Stimulated activated CD4-positive, alpha-beta T cell treated with anti-CD3 and anti-CD28 coated beads, Interleukin-12 subunit alpha, Interleukin-12 subunit beta, amount 100 ng/mL, for 48 hours (primary cell): ENCODE measurements around the gene ESAM.
A peak's percentile ranks its signal among the peaks of the same experiment; 100 is the strongest.
"Not testable (repeated sequence)": the region's sequence is repeated elsewhere in the genome, so short reads cannot be mapped to it uniquely, and the experiment has no call there.

Experiments
- DNase-seq, 3 donors: peaks; one replicate each; pipeline ENCODE4 v3.0.0-alpha.2; 2020; ENCODE audit warnings: low read depth in 2 of 3, low spot score in 1 of 3

Gene ESAM

GRCh38 chr11:124776865-124777645, 15.0 kb upstream of the ESAM start:
- no peak for DNase-seq

DNA sequence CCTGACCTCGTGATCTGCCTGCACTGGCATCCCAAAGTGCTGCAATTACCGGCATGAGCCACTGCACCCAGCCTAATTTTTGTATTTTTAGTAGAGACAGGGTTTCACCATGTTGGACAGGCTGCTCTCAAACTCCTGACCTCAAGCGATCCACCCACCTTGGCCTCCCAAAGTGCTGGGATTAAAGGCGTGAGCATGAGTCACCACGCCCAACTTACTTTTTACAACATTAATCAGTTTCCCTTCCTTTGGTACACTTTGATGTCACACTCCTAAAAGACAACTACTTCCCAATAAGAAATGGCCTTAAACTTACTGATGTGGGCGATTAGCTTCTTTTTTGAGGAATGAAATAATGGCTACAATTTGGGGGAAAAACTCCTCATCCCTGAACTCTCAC, 8.9 kb upstream of the ESAM start:
- DNase-seq, result not testable (repeated sequence)

- no peak for DNase-seq
These were observed 8.0 kb upstream of the ESAM start for GRCh38 chr11:124769806-124770774.

- no peak for DNase-seq
These were observed 6.8 kb upstream of the ESAM start for GRCh38 chr11:124768914-124769313.

- DNase-seq, result no peak
These were observed 4.1 kb upstream of the ESAM start for GRCh38 chr11:124766156-124766555.

GRCh38 chr11:124763156-124763947, 1.3 kb upstream of the ESAM start:
- DNase-seq, result peak; percentile 62 to 79 (median 78)

DNA sequence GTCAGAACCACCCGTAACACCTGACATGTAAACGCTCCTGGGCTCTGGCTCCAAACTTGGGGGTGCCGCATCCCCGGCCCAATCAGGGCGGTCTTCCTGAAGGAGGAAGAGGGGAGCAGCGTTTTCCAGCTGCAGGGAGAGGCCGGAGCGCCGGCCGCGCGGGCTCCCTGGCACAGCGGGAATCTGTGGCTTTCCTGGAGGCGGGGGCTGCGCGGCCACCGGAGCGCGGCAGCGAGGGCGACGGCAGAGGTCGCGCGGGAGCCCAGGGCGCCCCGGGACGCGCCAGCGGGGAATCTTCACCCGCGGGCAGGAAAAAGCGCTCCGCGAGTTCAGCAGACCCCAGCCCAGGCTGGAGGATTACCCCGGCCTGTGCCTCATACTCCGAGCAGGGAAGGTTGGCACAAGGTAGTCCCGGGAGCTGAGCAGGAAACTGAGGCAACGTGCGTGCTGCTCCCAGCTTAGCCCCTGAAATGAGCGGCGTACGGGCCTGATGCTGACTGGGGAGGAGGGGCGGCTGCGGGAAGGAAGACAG, 600 bp upstream of the ESAM start:
- no peak for DNase-seq

- no peak for DNase-seq
These were observed 587 bp downstream of the ESAM start for GRCh38 chr11:124761301-124762104.

- no peak for DNase-seq
These were observed 1.3 kb downstream of the ESAM start for GRCh38 chr11:124760806-124761205.

DNA sequence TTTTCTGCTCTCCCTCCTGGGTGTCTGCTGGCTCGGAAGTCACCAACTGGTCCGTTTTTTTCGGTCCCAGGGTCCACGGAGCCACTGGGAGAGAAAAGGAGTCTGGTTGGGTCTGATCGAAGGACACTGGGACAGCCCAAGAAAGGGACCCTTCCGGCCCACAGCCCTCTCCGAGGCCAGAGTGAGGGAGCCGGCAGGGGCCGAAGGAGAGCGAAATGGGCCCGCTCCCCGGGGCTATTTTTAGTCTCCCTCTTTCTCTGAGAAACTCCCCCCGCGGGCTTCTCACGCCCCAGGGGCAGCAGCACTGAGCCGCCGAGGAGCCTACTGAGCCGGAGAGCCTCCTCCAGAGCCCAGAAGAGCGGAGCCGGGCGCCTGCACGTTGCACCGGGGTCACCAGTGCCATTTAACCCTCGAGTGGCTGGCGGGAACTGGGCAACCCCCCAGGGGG, 1.9 kb downstream of the ESAM start:
- no peak for DNase-seq

DNA sequence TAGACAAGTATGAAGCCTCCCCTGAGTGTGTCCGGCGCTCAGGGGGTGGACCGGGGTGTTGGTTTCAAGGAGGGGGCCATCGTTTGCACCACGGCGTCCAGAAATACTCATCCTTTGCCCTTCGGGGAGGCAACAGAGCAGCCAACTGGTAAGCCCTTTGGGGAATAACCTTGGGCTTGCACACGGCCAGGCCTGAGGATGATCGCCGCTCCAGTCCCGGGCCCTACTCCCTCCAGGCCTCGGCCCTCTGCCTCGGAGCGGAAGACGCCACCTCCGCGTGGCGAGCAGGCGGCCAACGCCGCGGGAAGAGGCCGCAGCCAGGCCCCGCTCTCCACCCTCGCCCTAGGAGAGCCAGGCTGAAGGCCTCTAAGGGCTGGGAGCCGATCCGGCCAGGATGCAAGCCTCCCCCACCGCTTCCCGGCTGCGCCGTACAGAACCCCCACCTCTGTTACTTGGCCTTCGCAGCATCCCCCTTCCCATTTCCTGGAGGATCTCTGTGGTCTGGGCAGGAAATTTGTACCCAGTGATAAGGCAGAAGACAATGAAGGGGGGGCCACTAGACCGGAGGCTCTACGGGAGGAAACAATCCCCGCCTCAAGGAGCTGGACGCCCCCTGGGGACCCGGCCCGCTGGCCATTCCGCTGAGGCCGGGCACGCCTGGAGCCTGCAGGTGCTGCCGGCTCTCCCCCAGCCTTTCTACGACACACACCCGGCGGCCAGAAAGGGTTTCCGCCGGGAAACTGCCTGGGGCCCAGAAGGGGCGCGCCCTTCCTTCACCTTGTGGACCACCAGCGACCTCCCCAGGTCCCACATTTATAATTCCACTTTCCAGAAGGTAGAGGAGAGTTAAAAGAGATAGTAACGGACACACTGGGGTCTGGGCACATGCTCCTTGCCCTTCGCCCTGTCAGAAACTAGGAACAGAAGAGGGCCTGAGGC, 2.6 kb downstream of the ESAM start:
- DNase-seq, result no peak

DNA sequence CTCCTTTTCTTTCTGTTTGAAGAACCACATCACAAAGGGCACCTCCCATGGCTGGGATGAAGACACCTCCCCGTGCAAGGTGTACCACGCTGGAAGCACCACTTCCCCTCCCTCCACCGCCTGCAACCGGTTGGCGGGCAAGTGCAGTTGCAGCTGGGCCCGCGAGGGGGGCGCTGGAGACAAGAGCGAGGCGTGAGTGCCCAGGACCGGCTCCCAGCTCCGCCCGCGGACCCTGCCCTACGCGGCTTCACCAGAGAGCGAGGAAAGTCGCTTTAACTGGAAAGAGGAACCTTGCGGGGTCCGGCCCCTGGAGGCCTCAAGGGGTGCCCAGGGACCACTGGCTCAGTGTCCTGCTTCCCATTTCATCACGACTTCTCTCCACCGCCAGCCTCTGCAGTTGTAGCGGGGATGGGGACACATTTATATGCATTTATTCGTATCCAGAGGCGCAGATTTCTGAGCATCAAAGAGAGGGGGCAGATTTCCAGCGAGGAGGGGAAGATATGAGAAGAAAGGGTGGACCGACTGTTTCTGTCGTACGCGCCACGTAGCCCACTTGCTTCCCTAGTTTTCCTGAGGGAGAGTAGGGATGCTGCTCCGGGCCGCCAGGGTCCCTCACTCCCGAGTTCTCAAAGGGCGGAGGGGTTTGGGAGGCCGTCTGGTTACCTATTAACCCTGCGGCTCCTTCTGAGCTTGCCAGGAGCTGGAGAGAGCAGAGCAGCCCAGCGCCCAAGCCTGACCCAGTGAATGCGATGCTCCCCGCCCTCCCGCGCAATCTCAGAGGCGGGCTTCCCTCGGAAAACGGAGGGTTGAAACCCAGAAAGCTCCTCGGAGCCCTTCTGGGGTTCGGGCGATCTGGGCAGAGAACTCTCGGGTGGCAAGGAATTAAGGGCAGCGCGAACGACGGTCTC, 3.5 kb downstream of the ESAM start:
- peak; percentile 49 to 67 (median 50) for DNase-seq

DNA sequence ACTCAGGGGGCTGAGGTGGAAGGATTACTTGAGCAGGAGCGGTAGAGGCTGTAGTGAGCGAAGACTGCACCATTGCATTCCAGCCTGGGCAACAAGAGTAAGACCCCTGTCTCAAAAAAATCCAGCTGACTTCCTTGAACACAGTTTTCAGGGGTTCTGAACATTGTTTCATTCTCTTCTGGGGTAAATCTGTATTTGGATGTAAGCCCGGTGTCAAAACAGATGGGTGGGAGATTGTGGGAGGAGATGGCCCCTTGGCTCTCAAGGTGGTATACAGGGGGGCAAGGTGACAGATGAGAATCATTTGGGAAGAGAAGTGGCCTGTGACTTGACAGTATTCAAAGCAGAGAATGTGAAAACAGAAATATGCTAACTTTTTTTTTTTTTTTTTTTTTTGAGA, 4.8 kb downstream of the ESAM start:
- DNase-seq, result no peak

DNA sequence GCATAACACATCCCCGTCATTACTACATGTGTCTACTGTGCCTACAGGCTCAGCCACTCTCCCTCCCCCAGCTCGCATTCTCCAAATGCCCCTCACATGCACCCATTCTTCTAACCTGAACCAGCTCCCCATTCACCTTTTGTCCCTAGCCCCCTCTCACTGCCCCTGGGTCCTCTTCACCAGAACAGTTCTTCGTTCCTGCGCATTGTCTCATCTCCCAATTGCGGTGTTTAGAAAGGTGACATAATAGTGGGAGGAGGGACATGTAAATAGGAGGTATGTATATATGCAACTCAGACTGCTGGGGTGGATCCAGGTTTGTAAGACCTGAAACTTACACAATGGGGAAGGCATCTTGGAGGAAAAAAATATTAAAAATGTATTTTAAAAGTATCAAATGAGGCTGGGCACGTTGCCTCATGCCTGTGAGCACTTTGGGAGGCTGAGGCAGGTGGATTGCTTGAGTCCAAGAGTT, 5.3 kb downstream of the ESAM start:
- DNase-seq, result no peak

DNA sequence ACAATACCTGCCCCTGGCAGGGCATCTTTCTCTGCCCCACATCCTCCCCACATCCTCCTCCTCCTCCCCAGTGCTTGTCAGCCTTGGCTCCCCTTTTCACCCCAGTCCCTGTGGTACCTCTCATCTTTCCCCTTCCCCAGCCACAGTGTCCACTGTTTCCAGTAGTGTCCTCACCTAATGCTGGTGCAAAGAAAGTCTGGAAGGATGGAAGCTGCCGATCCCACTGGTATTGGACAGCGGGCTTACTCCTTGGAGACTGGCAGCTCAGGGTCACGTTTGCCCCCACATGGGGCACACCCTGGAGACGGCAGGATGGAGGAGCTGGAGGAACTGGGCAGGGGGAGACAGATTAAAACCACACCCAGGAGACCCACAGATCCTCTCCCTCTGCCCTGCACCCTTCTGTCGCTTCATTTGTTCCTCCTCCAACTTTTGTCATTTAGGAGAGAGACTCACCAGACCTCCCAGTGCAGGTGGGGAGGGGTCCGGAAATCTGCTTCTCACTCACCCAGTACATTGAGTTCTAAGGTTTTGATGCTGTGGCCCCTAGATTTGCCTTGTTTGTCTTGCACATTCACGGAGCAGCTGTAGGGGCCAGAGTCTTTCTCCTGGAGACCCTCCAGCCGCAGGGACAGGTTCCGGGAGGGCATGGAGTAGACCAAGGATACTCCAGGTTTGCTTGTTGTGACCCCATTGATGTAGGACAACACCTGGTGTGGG, 5.9 kb downstream of the ESAM start:
- no peak for DNase-seq

DNA sequence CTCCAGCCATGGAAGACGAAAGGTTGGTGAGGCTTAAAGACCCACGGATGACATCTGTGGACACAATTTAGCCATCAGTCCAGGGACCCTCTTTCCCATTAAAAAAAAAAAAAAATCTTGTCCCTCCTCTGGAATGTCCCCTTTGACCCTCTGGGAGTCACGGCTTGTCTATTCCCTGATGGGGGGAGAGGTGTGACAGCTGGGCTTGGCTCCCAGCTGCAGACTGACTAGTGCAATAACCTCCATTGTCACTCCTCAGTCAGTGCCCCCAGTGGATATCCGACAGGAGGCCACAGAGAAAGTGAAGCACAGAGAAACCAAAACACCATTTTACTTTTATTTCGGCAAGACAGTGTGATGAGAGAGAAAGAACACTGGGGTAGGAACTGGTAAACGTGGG, 7.4 kb downstream of the ESAM start:
- no peak for DNase-seq

DNA sequence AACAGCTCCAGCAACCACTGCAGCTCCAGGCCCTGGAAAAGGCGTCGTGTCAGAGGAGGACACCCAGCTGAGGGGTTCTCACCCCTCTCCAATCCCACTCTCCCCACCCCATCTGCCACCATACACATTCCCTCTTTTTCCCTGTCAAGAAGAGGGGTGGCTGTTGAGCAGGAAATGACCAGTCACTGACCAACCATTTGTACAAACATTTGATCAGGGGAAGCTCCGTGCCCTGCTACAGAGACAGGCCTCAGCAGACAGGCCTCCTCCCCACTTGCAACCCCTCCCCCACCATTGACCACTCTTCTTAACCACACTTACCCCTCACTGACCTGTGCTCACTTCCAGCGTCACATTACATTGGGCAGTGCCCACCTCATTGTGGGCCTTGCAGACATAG, 7.8 kb downstream of the ESAM start:
- no peak for DNase-seq
